Transverse colon (tissue), 4 donors: Measurements from ENCODE around the gene HTRA3.

Experiments used
- CTCF ChIP-seq, 5 experiments: fragments of 200-600 bp in 3 of 5; fragments of 450-650 bp in 2 of 5; sonication (generic) in 3 of 5; IDR thresholded peaks; 1 replicate in 2 of 5; 2 replicates in 3 of 5; pipeline ENCODE4 v1.5.1; 2016 to 2017; ENCODE audit warnings: antibody characterized with exemption in 5 of 5, inconsistent platforms in 3 of 5, mild to moderate bottlenecking in 2 of 5, moderate library complexity in 1 of 5
- POLR2A ChIP-seq: fragments of 450-650 bp; IDR thresholded peaks from one replicate; pipeline ENCODE4 v1.6.1; 2016; ENCODE audit warnings: antibody characterized with exemption, mild to moderate bottlenecking, moderate library complexity
- POLR2AphosphoS5 ChIP-seq, 3 donors: sonication (generic); formaldehyde crosslinking; IDR thresholded peaks; one replicate each; pipeline ENCODE4 v1.6.1; 2016; ENCODE audit warnings: antibody characterized with exemption in 3 of 3

GRCh38 chr4:8316911-8317351, 47.4 kb downstream of the HTRA3 start:
- TF ChIP-seq CTCF (IDR thresholded peaks at IDR 0.05): no peak
- no peak for TF ChIP-seq POLR2A
- no peak for TF ChIP-seq POLR2AphosphoS5 (IDR thresholded peaks at IDR 0.05)
